Osteoblast (primary cell): ENCODE measurements around the gene PCDHGA6. TPM values are rescaled to one million over a fixed set of nuclear protein-coding genes. Genes with fewer than 3 reads are reported as not detected.
"Not testable (repeated sequence)": the region's sequence is repeated elsewhere in the genome, so short reads cannot be mapped to it uniquely, and the experiment has no call there.

Experiments
- DNase-seq: peaks from one replicate; pipeline ENCODE4 v3.0.0; 2011; ENCODE audit warnings: low spot score, mixed read lengths; ENCODE audit not compliant: insufficient read length; ENCODE audit errors: missing footprints
- H2AFZ ChIP-seq: 2 replicates; pipeline ENCODE4 v1.6.0; 2011; ENCODE audit warnings: mild to moderate bottlenecking, low read length
- H3K27ac ChIP-seq: 2 replicates; pipeline ENCODE4 v1.5.1; 2011; ENCODE audit warnings: mild to moderate bottlenecking, low read depth, low read length, moderate library complexity
- H3K27me3 ChIP-seq: 2 replicates; pipeline ENCODE4 v1.6.0; 2012; ENCODE audit warnings: mild to moderate bottlenecking, control low read depth, inconsistent platforms, low read length, moderate library complexity; ENCODE audit not compliant: insufficient read depth
- H3K36me3 ChIP-seq: 2 replicates; pipeline ENCODE4 v1.5.1; 2011; ENCODE audit warnings: mild to moderate bottlenecking, low read length, control low read depth, moderate library complexity; ENCODE audit not compliant: insufficient read depth
- H3K4me1 ChIP-seq: 2 replicates; pipeline ENCODE4 v1.5.1; 2011; ENCODE audit warnings: mild to moderate bottlenecking, low read length, control low read depth, moderate library complexity; ENCODE audit not compliant: insufficient read depth
- H3K4me2 ChIP-seq: 2 replicates; pipeline ENCODE4 v1.6.0; 2011; ENCODE audit warnings: mild to moderate bottlenecking, low read length; ENCODE audit not compliant: insufficient read depth
- H3K4me3 ChIP-seq: fragments of 200-600 bp; sonication (generic); 3 replicates; pipeline ENCODE4 v1.5.1; 2012; ENCODE audit warnings: mild to moderate bottlenecking, low read length, inconsistent platforms; ENCODE audit not compliant: insufficient read depth
- H3K79me2 ChIP-seq: 2 replicates; pipeline ENCODE4 v1.6.0; 2012; ENCODE audit warnings: mild to moderate bottlenecking, low read length, control low read depth, inconsistent platforms; ENCODE audit not compliant: insufficient read depth
- H3K9me3 ChIP-seq: 2 replicates; pipeline ENCODE4 v1.5.1; 2011; ENCODE audit warnings: low read depth, low read length, control low read depth
- H4K20me1 ChIP-seq: 2 replicates; pipeline ENCODE4 v1.6.0; 2012; ENCODE audit warnings: mild to moderate bottlenecking, low read length, control low read depth; ENCODE audit not compliant: insufficient read depth
- total RNA-seq: library from RNA; depleted of rRNA; stranded (reverse); fragments of >200 nt; gene quantifications from 2 replicates; pipeline ENCODE4 v1.2.3, GENCODE V29; 2012
- TF ChIP-seq, protein P1 (sequence below): IDR thresholded peaks from 2 replicates; pipeline ENCODE4 v1.5.1; 2011; ENCODE audit warnings: mild to moderate bottlenecking, low read depth, low read length, moderate library complexity; ENCODE audit errors: extremely low read depth

PCDHGA6 gene
- total RNA-seq, 1 donor, result 5.1 TPM

DNA sequence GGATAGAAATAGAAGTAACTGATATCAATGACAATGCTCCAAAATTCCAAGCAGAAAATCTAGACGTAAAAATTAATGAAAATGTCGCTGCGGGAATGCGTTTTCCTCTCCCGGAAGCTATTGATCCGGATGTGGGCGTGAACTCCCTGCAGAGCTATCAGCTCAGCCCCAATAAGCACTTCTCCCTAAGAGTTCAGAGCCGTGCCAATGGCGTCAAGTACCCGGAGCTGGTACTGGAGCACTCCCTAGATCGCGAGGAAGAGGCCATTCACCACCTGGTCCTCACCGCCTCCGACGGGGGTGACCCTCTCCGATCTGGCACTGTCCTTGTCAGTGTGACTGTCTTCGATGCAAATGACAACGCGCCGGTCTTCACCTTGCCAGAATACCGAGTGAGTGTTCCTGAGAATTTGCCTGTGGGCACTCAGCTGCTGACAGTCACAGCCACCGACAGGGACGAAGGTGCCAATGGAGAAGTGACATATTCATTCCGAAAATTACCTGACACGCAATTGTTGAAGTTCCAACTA lies 39.9 kb downstream of the PCDHGA6 start:
- TF ChIP-seq, protein P1, sequence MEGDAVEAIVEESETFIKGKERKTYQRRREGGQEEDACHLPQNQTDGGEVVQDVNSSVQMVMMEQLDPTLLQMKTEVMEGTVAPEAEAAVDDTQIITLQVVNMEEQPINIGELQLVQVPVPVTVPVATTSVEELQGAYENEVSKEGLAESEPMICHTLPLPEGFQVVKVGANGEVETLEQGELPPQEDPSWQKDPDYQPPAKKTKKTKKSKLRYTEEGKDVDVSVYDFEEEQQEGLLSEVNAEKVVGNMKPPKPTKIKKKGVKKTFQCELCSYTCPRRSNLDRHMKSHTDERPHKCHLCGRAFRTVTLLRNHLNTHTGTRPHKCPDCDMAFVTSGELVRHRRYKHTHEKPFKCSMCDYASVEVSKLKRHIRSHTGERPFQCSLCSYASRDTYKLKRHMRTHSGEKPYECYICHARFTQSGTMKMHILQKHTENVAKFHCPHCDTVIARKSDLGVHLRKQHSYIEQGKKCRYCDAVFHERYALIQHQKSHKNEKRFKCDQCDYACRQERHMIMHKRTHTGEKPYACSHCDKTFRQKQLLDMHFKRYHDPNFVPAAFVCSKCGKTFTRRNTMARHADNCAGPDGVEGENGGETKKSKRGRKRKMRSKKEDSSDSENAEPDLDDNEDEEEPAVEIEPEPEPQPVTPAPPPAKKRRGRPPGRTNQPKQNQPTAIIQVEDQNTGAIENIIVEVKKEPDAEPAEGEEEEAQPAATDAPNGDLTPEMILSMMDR, result no peak
- no peak overlapping the region for H3K27ac ChIP-seq
- peak overlapping the region; percentile 68 for H3K4me3 ChIP-seq
- H3K36me3 ChIP-seq, result no peaks in the 10 kb centered on the region
- peak overlapping the region; percentile 80 for H3K4me2 ChIP-seq
- no peak for DNase-seq
- peaks cover 3% of the 10 kb centered on the region for H3K9me3 ChIP-seq
- no peaks in the 10 kb centered on the region for H3K4me1 ChIP-seq
- peak overlapping the region; percentile 71 for H2AFZ ChIP-seq
- H4K20me1 ChIP-seq, result no peaks in the 10 kb centered on the region
- no peaks in the 10 kb centered on the region for H3K79me2 ChIP-seq
- peaks cover 11% of the 10 kb centered on the region for H3K27me3 ChIP-seq

DNA sequence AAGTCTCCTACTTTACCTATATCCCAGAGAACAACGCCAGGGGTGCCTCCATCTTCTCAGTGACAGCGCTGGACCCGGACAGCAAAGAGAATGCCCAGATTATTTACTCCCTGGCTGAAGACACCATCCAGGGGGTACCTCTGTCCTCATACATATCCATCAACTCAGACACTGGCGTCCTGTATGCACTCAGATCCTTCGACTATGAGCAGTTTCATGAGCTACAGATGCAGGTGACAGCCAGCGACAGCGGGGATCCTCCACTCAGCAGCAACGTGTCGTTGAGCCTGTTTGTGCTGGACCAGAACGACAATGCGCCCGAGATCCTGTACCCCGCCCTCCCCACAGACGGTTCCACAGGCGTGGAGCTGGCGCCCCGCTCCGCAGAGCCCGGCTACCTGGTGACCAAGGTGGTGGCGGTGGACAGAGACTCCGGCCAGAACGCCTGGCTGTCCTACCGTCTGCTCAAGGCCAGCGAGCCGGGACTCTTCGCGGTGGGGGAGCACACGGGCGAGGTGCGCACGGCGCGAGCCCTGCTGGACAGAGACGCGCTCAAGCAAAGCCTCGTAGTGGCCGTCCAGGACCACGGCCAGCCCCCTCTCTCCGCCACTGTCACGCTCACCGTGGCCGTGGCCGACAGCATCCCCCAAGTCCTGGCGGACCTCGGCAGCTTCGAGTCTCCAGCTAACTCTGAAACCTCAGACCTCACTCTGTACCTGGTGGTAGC lies 41.0 kb downstream of the PCDHGA6 start:
- DNase-seq, H2AFZ ChIP-seq, H3K4me2 ChIP-seq, H3K4me3 ChIP-seq, H3K4me1 ChIP-seq, H3K79me2 ChIP-seq, H4K20me1 ChIP-seq, H3K27ac ChIP-seq, H3K36me3 ChIP-seq, H3K27me3 ChIP-seq, H3K9me3 ChIP-seq: not testable (repeated sequence)

DNA sequence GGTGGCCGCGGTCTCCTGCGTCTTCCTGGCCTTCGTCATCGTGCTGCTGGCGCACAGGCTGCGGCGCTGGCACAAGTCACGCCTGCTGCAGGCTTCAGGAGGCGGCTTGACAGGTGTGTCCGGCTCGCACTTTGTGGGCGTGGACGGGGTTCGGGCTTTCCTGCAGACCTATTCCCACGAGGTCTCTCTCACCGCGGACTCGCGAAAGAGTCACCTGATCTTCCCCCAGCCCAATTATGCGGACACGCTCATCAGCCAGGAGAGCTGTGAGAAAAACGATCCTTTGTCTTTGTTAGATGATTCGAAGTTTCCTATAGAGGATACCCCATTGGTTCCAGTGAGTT lies 41.6 kb downstream of the PCDHGA6 start:
- DNase-seq, H3K36me3 ChIP-seq, H3K79me2 ChIP-seq, H3K27me3 ChIP-seq, H3K4me2 ChIP-seq, H3K4me1 ChIP-seq, H3K4me3 ChIP-seq, H4K20me1 ChIP-seq, H3K27ac ChIP-seq, H3K9me3 ChIP-seq, H2AFZ ChIP-seq: not testable (repeated sequence)

DNA sequence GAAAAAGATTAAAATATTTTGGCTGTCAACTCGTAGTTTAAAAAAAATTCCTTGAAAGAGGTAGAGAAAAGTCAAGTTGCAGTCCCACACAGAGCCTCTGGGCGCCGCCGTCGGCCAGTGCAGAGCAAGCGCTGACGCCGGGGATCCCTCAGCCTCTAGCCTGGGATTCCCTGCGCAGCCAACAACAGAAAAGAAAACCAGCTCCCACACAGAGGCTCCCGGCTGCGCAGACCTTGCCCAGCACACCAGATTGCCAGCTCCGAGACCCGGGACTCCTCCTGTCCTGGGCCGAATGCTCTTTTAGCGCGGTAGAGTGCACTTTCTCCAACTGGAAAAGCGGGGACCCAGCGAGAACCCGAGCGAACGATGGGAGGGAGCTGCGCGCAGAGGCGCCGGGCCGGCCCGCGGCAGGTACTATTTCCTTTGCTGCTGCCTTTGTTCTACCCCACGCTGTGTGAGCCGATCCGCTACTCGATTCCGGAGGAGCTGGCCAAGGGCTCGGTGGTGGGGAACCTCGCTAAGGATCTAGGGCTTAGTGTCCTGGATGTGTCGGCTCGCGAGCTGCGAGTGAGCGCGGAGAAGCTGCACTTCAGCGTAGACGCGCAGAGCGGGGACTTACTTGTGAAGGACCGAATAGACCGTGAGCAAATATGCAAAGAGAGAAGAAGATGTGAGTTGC lies 43.9 kb downstream of the PCDHGA6 start, which contains the start of gene PCDHGB7:
PCDHGB7 (plus strand) TSS at position 184 of the 679 bp plus-strand sequence; CDS start at position 367, 183 bp downstream.
- H3K27me3 ChIP-seq, H3K27ac ChIP-seq, H3K4me1 ChIP-seq, H3K36me3 ChIP-seq, H4K20me1 ChIP-seq, H3K79me2 ChIP-seq: not testable (repeated sequence)
- peak; percentile 94 for DNase-seq
- TF ChIP-seq, protein P1, result peak; percentile 81
- peak within 1 kb of the TSS; percentile 45 for H2AFZ ChIP-seq
- H3K4me2 ChIP-seq, result peak within 1 kb of the TSS; percentile 75
- H3K9me3 ChIP-seq, result peaks cover 11% of the 10 kb centered on the region
- H3K4me3 ChIP-seq, result peak within 1 kb of the TSS; percentile 70
